Medulla oblongata (tissue), 1 donor: ENCODE measurements around the gene RNASEH2C.
"Not testable (repeated sequence)": the region's sequence is repeated elsewhere in the genome, so short reads cannot be mapped to it uniquely, and the experiment has no call there.

ENCODE experiments used
- DNase-seq: peaks from one replicate; pipeline ENCODE4 v3.0.0-alpha.2; 2015; ENCODE audit errors: extremely low spot score

RNASEH2C gene

DNA sequence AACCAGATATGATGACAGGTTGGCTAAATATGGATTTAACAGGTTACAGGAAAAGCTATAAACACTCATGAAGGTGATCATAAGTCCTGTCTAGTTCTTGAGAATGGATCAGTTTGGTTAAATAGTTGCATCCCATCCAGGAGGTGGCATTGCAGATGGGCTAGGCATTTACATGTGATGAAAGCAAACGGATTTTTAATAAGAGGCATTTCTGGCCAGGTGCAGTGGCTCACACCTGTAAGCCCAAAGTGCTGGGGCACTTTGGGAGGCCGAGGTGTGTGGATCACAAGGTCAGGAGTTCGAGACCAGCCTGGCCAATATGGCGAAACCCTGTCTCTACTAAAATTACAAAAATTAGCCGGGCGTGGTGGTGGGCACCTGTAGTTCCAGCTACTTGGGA is 37.1 kb downstream of the RNASEH2C start:
- not testable (repeated sequence) for DNase-seq

DNA sequence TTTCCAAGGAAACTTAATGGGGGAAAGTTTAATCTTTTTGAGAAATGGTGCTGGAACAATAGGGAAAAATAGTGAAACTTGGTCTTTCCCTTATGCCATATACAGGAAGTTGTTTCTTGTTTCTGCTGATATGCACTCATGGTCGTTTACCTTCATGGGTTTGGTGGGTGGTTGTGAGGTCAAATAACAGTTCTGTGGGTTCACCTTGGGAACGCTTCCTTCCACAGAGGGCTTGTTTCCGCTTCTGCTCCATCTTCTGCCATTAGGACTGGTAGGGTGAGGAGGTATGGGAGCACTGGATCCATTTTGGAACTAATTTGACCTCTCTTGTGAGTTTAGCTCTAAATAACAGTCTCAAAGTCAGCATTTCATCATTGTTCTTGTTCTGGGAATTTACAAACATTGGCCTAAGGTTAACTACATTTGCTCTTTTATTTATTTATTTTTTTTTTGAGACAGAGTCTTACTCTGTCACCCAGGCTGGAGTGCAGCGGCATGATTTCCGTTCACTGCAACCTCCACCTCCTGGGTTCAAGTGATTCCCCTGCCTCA is 40.3 kb downstream of the RNASEH2C start:
- DNase-seq = no peak

DNA sequence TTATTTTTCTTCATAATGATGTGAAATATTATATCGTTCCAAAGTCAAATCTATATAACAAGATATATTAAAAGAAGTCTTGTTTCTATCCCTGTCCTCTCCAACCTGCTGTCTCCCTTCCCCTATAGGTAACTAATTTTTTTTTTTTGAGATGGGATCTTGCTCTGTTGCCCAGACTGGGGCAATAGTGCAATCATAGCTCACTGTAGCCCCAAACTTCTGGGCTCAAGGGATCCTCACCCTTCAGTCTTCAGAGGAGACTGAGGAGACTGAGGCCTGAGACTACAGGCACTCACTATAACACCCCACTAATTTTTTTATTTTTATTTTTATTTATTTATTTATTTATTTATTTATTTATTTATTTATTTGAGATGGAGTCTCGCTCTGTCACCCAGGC is 47.6 kb downstream of the RNASEH2C start:
- no peak for DNase-seq

DNA sequence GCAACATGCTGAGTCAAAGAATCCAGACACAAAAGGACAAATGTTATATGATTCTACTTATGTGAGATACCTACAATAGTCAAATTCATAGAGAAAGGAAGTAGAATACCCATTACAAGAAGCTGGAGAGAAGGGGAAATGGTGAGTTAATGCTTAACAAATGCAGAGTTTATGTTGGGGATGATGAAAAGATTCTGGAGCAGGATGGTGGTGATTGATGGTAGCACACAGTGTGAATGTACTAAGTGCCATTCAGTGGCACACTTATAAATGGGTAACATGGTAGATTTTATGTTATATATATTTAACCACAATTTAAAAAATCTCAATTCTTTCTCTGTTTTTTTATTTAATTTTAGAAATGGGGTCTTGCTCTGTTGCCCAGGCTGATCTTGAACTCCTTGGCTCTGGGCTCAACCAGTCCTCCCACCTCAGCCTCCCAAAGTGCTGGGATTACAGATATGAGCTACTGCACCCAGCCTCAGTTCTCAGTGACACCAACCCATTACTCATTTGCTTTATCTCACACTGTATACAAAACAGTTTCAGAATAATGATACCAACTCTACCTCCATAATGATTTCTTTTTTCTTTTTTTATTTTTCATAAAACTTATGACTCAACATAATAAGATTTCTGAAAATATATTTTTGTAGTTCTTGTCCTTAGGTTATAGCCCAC is 48.3 kb downstream of the RNASEH2C start:
- no peak for DNase-seq
